HG03575 (cell line): ENCODE measurements around the gene SMARCAD1.
"Not testable (repeated sequence)": the region's sequence is repeated elsewhere in the genome, so short reads cannot be mapped to it uniquely, and the experiment has no call there.

Experiments
- ATAC-seq: cut with Tn5 transposase; IDR thresholded peaks from one replicate; pipeline ENCODE4 v1.9.1; 2021; ENCODE audit not compliant: unreplicated experiment, insufficient number of reproducible peaks, low FRiP score; ENCODE audit errors: extremely low read depth

SMARCAD1 gene

DNA sequence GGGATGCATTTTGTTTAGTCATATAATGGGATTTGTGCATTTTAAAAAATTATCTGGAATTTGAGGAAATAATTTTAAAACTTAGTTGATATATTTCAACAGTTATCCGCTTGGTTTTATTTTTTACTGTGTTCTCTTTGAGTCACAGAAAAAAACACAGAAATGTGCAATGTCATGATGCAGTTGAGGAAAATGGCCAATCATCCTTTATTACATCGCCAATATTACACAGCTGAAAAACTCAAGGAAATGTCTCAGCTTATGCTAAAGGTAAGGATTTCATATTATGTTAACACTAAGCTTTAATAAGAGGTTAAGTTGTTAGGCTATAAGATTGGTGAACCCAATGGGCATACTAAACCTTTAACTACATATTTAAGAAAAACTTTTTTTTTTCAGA lies 71.1 kb downstream of the SMARCAD1 start:
- ATAC-seq: no peak

DNA sequence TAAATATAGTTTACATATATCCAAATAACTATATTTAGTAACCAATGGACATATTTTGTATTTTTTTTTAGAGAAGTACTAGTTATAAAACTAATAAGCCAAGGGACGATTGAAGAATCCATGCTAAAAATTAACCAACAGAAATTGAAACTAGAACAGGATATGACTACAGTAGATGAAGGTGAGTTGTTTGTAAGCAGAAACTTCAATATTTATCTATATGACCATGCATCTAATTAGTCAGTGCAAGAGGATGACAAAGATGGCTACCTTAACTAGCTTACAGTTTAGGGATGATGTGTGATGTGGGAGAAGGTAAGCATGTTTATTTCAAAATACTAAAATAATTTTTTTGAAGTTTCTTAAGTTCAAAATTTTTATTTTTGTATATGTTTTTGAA lies 77.2 kb downstream of the SMARCAD1 start:
- no peak for ATAC-seq

GRCh38 chr4:94285666-94286065 lies 78.0 kb downstream of the SMARCAD1 start:
- ATAC-seq: no peak

GRCh38 chr4:94290245-94290644 lies 82.6 kb downstream of the SMARCAD1 start:
- no peak for ATAC-seq

GRCh38 chr4:94293981-94294380 lies 86.3 kb downstream of the SMARCAD1 start:
- ATAC-seq: not testable (repeated sequence)

DNA sequence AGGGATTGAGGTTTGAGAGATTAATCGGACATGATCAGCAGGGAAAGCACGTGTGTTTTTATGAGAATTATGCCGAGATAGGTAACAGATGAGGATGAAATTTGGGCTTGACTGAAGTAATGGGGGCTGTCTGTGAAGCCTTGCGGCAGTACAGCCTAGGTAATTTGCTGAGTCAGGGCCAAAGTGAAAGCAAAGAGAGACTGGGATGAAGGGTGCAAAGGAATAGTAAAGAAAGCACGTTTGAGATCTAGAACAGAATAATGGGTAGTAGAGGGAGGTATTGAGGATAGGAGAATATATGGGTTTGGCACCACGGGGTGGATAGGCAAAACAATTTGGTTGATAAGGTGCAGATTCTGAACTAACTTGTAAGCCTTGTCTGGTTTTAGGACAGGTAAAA lies 87.8 kb downstream of the SMARCAD1 start:
- not testable (repeated sequence) for ATAC-seq

DNA sequence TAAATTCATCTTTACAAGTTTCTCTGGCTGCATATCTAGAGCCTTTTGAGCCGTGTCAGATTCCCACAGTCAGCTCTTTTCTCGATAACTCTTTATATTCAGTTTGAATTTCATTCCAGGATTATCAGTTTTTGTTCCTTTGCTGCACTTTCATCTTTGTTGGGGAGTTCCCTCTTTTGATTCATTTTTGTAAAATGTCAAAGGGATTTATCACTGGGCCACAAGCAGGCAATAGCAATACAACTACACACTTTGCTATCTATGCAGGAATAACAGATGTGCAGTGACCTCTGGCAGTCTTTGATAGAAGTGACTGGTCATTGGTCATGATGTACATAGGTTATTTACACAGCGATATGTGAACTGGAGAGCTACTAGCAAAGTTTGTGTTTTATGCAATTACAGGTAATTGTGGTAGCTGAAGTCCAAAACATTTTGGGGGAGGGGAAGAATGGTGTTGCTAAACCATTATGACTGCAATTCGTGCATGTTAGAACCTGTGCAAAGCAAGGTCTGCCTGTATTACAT lies 91.1 kb downstream of the SMARCAD1 start:
- no peak for ATAC-seq

- ATAC-seq: no peak
Measured at GRCh38 chr4:94302191-94302590, 94.5 kb downstream of the SMARCAD1 start.

GRCh38 chr4:94304365-94304971 lies 96.8 kb downstream of the SMARCAD1 start:
- ATAC-seq: no peak

DNA sequence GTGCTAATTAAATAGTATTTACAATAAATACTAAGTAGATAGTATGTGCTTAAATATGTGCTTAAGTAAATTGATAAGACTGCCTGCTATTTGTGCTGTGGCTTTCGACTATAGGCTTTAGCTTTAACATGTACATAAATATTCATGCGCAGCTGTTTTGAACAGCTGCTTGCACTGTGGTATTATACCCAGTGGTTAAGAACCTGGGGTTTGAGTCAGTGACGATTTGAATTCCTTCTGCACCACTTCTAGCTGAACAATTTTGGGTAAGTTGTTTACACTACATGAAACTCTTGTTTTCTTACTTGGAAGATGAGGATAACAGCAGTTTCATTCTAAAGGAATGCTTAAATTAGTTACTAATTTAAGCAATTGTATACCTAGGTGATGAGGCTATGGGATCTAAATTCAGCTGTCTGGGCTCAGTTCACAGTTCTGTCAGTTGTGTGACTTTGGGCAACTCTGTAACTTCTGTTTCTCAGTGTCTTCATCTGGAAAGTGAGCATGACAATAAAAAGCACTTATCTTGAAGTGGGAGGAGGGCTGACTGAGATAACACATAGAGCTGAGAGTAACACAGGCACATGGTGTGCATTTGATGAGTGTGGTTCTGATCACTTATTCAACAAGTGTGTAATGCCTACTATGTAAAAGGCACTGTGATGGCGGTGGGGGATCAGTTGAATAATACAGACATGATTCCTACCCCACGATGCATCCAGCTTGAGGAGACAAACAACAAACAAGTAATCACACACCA lies 98.0 kb downstream of the SMARCAD1 start:
- no peak for ATAC-seq

GRCh38 chr4:94306713-94307112 lies 99.0 kb downstream of the SMARCAD1 start:
- ATAC-seq: no peak

DNA sequence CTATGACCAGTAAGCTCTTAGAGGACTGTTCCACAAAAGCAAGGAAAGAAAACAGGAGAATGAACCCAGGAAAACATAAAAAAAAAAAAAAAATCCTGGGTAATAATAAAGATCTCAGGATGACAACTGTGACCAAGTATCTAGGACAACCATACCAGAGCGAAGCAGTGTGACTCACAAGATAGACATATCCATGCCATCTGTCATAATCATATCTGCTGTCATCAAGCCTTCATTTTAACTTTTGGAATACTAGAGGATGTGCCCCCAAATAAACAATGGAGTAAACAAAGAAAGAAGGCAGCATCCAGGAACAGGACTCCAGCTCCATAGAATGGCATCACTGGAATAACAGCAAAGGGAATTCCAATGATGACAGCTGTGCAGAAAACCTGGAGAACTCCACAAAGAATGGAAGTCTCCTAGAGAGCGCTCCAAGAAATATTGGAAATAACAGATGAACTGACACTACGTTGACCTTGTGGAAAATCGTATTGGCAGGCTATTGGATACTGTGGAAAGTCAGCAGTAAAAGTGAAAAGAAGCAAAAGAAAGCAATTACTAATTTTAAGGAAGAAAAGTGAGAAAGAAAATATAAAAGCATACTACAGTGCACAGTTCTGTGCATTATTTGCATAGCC lies 99.7 kb downstream of the SMARCAD1 start:
- ATAC-seq: no peak

- ATAC-seq: not testable (repeated sequence)
Measured at GRCh38 chr4:94319927-94320326, 112.3 kb downstream of the SMARCAD1 start.

- no peak for ATAC-seq
Measured at GRCh38 chr4:94325835-94326234, 118.2 kb downstream of the SMARCAD1 start.

DNA sequence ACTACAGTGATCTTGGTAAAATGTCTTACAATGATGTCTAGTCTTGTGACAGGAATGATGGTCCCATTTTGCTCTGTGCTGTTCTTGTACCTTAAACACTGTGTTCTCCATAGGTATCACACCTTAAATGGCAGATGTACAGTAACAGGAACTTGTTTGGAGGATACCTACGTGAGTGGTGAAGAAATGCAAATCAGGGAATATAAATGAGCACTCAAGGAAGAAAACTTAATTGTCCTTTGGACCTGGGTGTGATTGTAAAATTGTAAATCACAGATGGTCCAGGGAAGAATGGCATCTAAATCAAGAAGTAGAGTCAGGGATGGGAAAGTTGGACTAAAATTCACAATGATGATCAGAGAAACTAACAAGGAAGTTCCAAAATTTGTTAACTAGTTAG lies 122.3 kb downstream of the SMARCAD1 start:
- no peak for ATAC-seq

GRCh38 chr4:94332983-94333590 lies 125.4 kb downstream of the SMARCAD1 start:
- no peak for ATAC-seq

GRCh38 chr4:94333866-94334265 lies 126.2 kb downstream of the SMARCAD1 start:
- ATAC-seq: no peak

- ATAC-seq: no peak
Measured at GRCh38 chr4:94334476-94334875, 126.8 kb downstream of the SMARCAD1 start.

DNA sequence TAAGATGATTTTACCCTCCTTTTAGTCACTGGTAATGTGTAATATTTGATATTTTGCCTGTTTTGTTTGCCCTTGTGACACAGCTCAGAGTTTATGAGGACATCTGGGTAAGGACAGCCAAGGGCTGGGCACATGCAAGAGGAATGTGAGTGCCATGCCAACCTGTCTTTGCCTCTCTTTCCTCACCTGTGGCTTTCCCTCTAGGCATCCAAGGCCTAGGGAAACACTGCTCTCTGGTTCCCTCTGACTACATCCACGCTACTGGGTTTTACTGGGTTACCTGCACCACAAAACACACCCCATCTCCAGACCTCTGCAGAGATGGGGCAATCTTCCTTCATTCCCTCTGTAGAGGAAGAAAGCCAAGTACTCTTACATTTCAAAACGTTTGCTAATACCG lies 127.3 kb downstream of the SMARCAD1 start:
- no peak for ATAC-seq

DNA sequence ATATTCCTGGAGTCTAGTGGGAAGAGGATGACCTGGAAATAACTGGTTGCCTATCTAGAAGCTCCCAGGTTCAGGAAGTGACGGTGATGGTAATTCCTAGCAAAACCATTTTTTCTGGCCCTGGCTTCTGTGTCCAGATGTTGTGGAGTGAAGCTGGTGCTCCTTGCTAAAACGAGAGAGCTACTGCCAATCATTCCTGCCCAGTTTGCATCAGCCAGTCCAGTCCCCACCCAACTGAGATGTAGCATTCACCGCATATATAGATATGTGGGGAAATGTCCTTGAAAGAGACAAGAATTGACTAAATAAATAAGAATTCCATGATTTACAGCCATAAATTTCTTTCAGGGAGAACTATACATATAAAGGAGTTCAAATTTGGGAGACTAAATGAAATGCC lies 128.6 kb downstream of the SMARCAD1 start:
- ATAC-seq: no peak
